ENCODE measurements around the gene CYFIP1. TPM values are rescaled to one million over a fixed set of nuclear protein-coding genes. Genes with fewer than 3 reads are reported as not detected.

CYFIP1 gene
- total and polyA plus RNA-seq, 3 donors from 2014 or later: 50.9 to 112 (median 90.5) TPM

GRCh38 chr15:22851513-22851912 lies 128.7 kb downstream of the CYFIP1 start:
- Histone ChIP-seq H3K27me3 (no peaks in the 10 kb centered on the region), H3K9me3 (no peaks in the 10 kb centered on the region), H3K4me1 (no peaks in the 10 kb centered on the region), H3K36me3 (ENCODE audit: low read depth, missing control alignments) (no peaks in the 10 kb centered on the region), H3K27ac (no peak overlapping the region), H3K4me3 (no peak overlapping the region)
- no peak for DNase-seq
- intact Hi-C loops (cut with DNase I; ENCODE audit: low total_unique reads): no loop called here
- TF ChIP-seq, protein P1, sequence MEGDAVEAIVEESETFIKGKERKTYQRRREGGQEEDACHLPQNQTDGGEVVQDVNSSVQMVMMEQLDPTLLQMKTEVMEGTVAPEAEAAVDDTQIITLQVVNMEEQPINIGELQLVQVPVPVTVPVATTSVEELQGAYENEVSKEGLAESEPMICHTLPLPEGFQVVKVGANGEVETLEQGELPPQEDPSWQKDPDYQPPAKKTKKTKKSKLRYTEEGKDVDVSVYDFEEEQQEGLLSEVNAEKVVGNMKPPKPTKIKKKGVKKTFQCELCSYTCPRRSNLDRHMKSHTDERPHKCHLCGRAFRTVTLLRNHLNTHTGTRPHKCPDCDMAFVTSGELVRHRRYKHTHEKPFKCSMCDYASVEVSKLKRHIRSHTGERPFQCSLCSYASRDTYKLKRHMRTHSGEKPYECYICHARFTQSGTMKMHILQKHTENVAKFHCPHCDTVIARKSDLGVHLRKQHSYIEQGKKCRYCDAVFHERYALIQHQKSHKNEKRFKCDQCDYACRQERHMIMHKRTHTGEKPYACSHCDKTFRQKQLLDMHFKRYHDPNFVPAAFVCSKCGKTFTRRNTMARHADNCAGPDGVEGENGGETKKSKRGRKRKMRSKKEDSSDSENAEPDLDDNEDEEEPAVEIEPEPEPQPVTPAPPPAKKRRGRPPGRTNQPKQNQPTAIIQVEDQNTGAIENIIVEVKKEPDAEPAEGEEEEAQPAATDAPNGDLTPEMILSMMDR (IDR thresholded peaks at IDR 0.05): no peak
- no peak for TF ChIP-seq POLR2A (IDR thresholded peaks at IDR 0.05)
- 89 to 90% methylated on average over 4 of the region's 4 CpGs for WGBS, 2 donors

- Histone ChIP-seq H3K9me3 (no peaks in the 10 kb centered on the region), H3K27ac (no peak overlapping the region), H3K27me3 (no peaks in the 10 kb centered on the region), H3K4me1 (no peaks in the 10 kb centered on the region), H3K4me3 (no peak overlapping the region), H3K36me3 (ENCODE audit: low read depth, missing control alignments) (no peaks in the 10 kb centered on the region)
- TF ChIP-seq POLR2A (IDR thresholded peaks at IDR 0.05): no peak
- WGBS, 2 donors: 90 to 93% methylated on average over 3 of the region's 3 CpGs
- intact Hi-C loops (cut with DNase I; ENCODE audit: low total_unique reads): no loop called here
- no peak for DNase-seq
These were observed 130.1 kb downstream of the CYFIP1 start for GRCh38 chr15:22850055-22850454.

GRCh38 chr15:22846073-22846472 lies 134.1 kb downstream of the CYFIP1 start:
- WGBS, 2 donors: 88 to 92% methylated on average over 6 of the region's 6 CpGs
- Histone ChIP-seq H3K27me3 (no peaks in the 10 kb centered on the region), H3K36me3 (ENCODE audit: low read depth, missing control alignments) (no peaks in the 10 kb centered on the region), H3K4me3 (no peak overlapping the region), H3K4me1 (no peaks in the 10 kb centered on the region), H3K27ac (no peak overlapping the region), H3K9me3 (no peaks in the 10 kb centered on the region)
- DNase-seq: no peak
- no peak for TF ChIP-seq POLR2A (IDR thresholded peaks at IDR 0.05)
- TF ChIP-seq, protein P1 (IDR thresholded peaks at IDR 0.05): no peak
- intact Hi-C loops (cut with DNase I; ENCODE audit: low total_unique reads): no loop called here

- Histone ChIP-seq H3K36me3 (ENCODE audit: low read depth, missing control alignments) (no peaks in the 10 kb centered on the region), H3K9me3 (no peaks in the 10 kb centered on the region), H3K27me3 (no peaks in the 10 kb centered on the region), H3K27ac (no peak overlapping the region), H3K4me1 (peaks cover 4% of the 10 kb centered on the region), H3K4me3 (no peak overlapping the region)
- WGBS, 2 donors: 53 to 70% methylated on average over 2 of the region's 2 CpGs
- no peak for DNase-seq
- no peak for TF ChIP-seq POLR2A (IDR thresholded peaks at IDR 0.05)
- TF ChIP-seq, protein P1 (IDR thresholded peaks at IDR 0.05): no peak
- intact Hi-C loops (cut with DNase I; ENCODE audit: low total_unique reads): no loop called here
These were observed 134.8 kb downstream of the CYFIP1 start for GRCh38 chr15:22845289-22845900.

DNA sequence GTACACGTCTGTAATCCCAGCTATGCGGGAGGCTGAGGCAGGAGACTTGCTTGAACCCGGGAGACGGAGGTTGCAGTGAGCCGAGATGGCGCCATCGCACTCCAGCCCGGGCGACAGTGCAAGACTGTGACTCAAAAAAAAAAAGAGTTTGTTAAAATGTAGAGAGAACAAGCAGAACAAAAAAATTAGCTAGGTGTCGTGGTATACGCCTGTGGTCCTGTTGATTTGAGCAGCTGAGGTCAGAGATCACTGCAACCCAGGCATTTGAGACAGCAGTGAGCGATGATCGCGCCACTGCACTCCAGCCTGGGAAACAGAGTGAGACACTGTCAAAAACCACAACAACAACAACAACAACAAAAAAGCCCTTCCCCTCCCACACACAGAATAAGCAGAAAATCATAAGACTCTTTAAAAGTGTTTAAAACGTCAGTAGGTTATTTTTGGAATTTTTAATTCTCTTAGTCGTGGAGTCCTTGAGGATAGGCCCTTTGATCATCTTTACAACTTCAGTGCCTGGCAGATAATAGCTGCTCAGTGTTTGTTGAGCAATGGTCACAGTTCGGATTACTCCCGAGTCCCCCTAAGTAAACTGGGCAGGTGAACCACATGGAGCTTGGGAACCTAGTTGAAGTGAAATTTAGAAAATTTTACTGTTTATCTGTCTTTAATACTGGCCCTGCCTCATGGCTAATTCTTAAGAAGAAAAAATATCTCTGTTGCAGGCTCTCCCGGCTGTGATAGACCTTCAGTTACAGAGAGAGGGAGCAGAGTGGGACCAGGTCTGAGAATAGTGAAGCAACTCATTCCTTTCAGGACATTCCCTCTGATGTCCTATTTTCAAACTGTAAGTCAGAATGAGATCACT lies 135.5 kb downstream of the CYFIP1 start:
- WGBS, 2 donors: 81 to 82% methylated on average over 19 of the region's 19 CpGs
- intact Hi-C loops (cut with DNase I; ENCODE audit: low total_unique reads): no loop called here
- H3K4me3 ChIP-seq: no peak overlapping the region

More for the DNA sequence above, 135.5 kb downstream of the CYFIP1 start:
- DNase-seq: no peak
- Histone ChIP-seq H3K36me3 (ENCODE audit: low read depth, missing control alignments) (no peaks in the 10 kb centered on the region), H3K9me3 (no peaks in the 10 kb centered on the region), H3K4me1 (peaks cover 9% of the 10 kb centered on the region), H3K27me3 (no peaks in the 10 kb centered on the region), H3K27ac (no peak overlapping the region)
- TF ChIP-seq, protein P1 (IDR thresholded peaks at IDR 0.05): no peak
- TF ChIP-seq POLR2A (IDR thresholded peaks at IDR 0.05): no peak

All from testis (tissue), 3 donors.